Aorta (tissue), 5 donors: Measurements from ENCODE around the gene SCLY. TPM values are rescaled to one million over a fixed set of nuclear protein-coding genes. Genes with fewer than 3 reads are reported as not detected.

Experiments used
- ATAC-seq: fragments of 200-7000 bp; cut with Tn5 transposase; one replicate; pipeline ENCODE4 v1.9.1; 2022; ENCODE audit warnings: moderate library complexity; ENCODE audit not compliant: low FRiP score
- DNase-seq, 2 donors: peaks; one replicate each; pipeline ENCODE4 v3.0.0-alpha.2; 2020
- H3K27ac ChIP-seq, 2 donors: one replicate each; pipeline ENCODE4 v1.5.1; 2013; ENCODE audit warnings: low read length in 2 of 2, mild to moderate bottlenecking in 2 of 2, moderate library complexity in 2 of 2, control low read depth in 1 of 2, inconsistent platforms in 1 of 2, low read depth in 1 of 2
- H3K27me3 ChIP-seq, 2 donors: one replicate each; pipeline ENCODE4 v1.6.1; 2013; ENCODE audit warnings: control low read depth in 1 of 2, low read length in 1 of 2, mild to moderate bottlenecking in 1 of 2, moderate library complexity in 1 of 2; ENCODE audit not compliant: insufficient read depth in 2 of 2, control insufficient read depth in 1 of 2
- H3K36me3 ChIP-seq, 2 donors: one replicate each; pipeline ENCODE4 v1.6.1; 2013; ENCODE audit warnings: control low read depth in 1 of 2, low read length in 1 of 2, mild to moderate bottlenecking in 1 of 2; ENCODE audit not compliant: insufficient read depth in 2 of 2, control insufficient read depth in 1 of 2
- H3K4me1 ChIP-seq, 2 donors: one replicate each; pipeline ENCODE4 v1.6.1; 2013; ENCODE audit warnings: low read length in 2 of 2, control low read depth in 1 of 2, mild to moderate bottlenecking in 1 of 2, moderate library complexity in 1 of 2; ENCODE audit not compliant: insufficient read depth in 2 of 2, control insufficient read depth in 1 of 2
- H3K4me3 ChIP-seq, 2 donors: one replicate each; pipeline ENCODE4 v1.5.1; 2013; ENCODE audit warnings: low read length in 2 of 2, control low read depth in 1 of 2, mild to moderate bottlenecking in 1 of 2
- H3K9me3 ChIP-seq: one replicate; pipeline ENCODE4 v1.6.1; 2013; ENCODE audit warnings: mild to moderate bottlenecking, low read length; ENCODE audit not compliant: control insufficient read depth
- WGBS, 2 donors: extraction: QIAGEN DNeasy Blood & Tissue Kit; methylation state at CpG; one replicate each; pipeline ENCODE4 v1.1.7; 2013; 5-methylcytosine and 5-hydroxymethylcytosine counted together
- intact Hi-C, 2 donors: fragments of 100-400 bp; cut with DNase I; formaldehyde crosslinking; loops; one replicate each; pipeline versions ENCODE4 v1.14.2 to v1.15.0; 2022
- polyA plus RNA-seq, 2 donors: library from polyadenylated mRNA; stranded (reverse); fragments of 200-250 nt; gene quantifications; one replicate each; pipeline ENCODE4 v1.2.3, GENCODE V29; 2013
- total RNA-seq, 2 donors: library from RNA; stranded (reverse); fragmentation: NEBNext Ultra II Directional; extraction: Animal tissue kit (Norgen Biotek cat#: 25700); gene quantifications; one replicate each; pipeline ENCODE4 v1.2.1, GENCODE V29; 2021
- donor health status: healthy with polysubstance abuse.
- donor health status: Bipolar disorder and iron deficiency.
- donor health status: DM: no; HTN: no; CAD: no.
- donor health status: DM: no; HTN: no; CAD: no.
- donor health status: DM: yes; HTN: yes; CAD: no.

SCLY gene
- total and polyA plus RNA-seq, 4 donors, result 6.3 to 15.4 (median 12.6) TPM

DNA sequence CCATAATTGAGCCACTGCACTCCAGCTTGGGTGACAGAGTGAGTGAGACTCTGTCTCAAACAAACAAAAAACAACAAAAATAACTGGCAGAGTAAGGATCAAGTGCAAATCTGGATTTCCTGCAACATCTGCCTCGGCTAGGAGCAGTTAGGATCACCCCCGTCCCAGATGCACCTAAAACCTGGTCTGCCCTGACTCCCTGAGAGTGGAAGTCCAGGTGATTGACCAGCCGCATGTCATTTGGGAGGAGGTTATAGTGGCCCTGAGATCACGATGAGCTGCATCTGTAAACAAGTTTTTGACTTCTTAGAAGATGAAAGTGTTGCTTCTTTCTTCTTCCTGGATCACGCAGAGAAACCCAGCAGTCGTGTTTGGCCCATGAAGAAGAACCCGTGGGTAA, 34.3 kb downstream of the SCLY start:
- no peak for ATAC-seq
- Histone ChIP-seq H3K27me3 (no peaks in the 10 kb centered on the region), H3K36me3 (no peaks in the 10 kb centered on the region), H3K9me3 (no peaks in the 10 kb centered on the region), H3K4me1 (no peaks in the 10 kb centered on the region), H3K4me3 (no peak overlapping the region), H3K27ac (no peak overlapping the region)
- DNase-seq, result no peak
- intact Hi-C loops, result no loop called here
- WGBS, 2 donors, result 85 to 86% methylated on average over 7 of the region's 7 CpGs

- H3K4me1 ChIP-seq, result no peaks in the 10 kb centered on the region
- H3K9me3 ChIP-seq, result no peaks in the 10 kb centered on the region
- intact Hi-C loops, result no loop called here
- no peaks in the 10 kb centered on the region for H3K27me3 ChIP-seq
- H3K27ac ChIP-seq, result no peak overlapping the region
- H3K36me3 ChIP-seq, result no peaks in the 10 kb centered on the region
- ATAC-seq (no peak), DNase-seq (peak in 1 of 2 donors; percentile 44)
- no peak overlapping the region for H3K4me3 ChIP-seq
- WGBS, 2 donors, result 86 to 90% methylated on average over 22 of the region's 22 CpGs
These were observed 35.7 kb downstream of the SCLY start for GRCh38 chr2:238096311-238097011.

DNA sequence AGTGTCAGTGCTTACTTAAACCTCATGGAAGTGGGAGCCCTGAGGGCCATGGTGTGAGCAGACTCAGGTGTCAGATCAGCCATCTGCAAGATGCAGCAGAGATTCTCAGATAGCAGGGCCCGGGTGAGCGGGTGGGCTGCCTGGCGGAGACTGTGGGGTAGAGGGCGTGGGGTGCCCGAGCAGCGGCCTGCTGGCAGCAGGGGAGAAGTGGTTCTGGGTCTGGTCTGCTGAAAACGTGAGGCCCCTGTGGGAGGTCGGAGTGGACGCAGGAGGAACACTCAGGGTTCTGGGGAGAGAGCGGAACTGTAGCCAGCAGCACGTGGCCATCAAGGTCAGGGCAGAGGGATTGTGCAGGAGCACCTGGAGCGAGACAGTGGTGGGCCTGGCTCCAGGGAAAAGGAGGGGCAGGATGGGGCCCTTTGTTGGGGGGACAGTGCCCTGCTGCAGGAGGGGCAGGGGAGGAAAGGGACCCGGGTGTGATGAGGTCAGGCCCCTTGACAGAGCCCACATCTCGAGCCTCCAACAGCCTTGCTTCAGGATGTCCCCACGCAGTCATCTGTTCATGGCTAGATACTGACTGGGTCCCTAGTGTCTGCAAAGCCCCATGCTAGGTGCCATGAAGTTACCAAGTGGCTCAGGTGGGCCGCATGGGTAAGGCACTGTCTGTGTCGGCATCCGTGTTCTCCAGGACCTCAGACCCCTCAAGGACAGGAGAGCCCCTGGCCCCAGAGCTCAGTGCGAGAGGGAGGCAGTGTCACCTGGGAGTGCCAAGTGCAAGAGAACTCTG, 36.6 kb downstream of the SCLY start:
- ATAC-seq (no peak), DNase-seq (no peak)
- Histone ChIP-seq H3K36me3 (no peaks in the 10 kb centered on the region), H3K27ac (no peak overlapping the region), H3K9me3 (no peaks in the 10 kb centered on the region), H3K4me3 (no peak overlapping the region), H3K4me1 (no peaks in the 10 kb centered on the region), H3K27me3 (no peaks in the 10 kb centered on the region)
- WGBS, 2 donors, result 90 to 93% methylated on average over 19 of the region's 19 CpGs
- intact Hi-C loops, result no loop called here

DNA sequence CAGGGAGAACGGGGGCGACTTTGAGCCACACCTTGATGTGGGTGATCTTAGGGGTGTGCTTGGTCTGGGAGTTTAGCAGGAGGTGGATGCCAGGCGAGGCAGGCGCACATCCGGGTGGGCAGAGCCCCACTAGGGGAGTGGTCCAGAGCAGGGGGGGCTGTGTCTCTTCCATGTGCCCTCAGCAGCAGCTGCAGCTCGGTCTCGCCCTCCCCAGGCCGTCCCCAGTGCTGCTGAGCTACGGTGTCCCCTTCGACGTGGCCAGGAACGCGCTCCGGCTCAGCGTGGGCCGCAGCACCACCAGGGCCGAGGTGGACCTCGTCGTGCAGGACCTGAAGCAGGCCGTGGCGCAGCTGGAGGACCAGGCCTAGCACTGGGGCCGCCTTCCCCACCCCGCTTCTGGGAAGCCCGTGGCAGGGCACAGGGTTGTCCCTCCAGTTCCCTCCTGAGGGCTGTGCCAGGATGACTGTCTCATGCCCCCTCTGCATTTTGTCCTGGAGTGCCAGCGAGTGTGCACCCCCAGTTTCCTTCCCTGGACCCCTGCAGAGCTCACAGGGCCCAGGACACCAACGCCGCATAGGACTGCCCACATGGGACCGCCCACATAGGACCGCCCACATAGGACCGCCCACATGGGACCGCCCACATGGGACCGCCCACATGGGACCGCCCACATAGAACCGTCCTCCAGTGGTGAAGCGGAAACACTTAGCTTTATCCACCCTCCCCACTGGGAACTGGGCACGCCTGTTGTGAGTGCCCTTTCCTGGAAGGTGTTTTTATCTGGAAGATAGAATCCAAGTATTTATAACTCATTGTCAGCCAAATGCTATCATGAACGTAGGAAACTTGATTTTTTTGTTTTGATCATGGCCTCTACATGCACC, 37.4 kb downstream of the SCLY start:
- DNase-seq, result peak; percentile 61 to 85
- Histone ChIP-seq H3K27ac (no peak overlapping the region), H3K4me1 (no peaks in the 10 kb centered on the region), H3K27me3 (no peaks in the 10 kb centered on the region), H3K36me3 (no peaks in the 10 kb centered on the region), H3K4me3 (no peak overlapping the region), H3K9me3 (no peaks in the 10 kb centered on the region)
- WGBS, 2 donors, result 80% methylated on average over 34 to 37 of the region's 37 CpGs
- intact Hi-C loops, result no loop called here
- no peak for ATAC-seq

- peak in 1 of 2 donors; percentile 54 for DNase-seq
- no peak for ATAC-seq
- WGBS, 2 donors, result 89 to 90% methylated on average over 17 of the region's 17 CpGs
- Histone ChIP-seq H3K4me1 (no peaks in the 10 kb centered on the region), H3K4me3 (no peak overlapping the region), H3K9me3 (no peaks in the 10 kb centered on the region), H3K27ac (no peak overlapping the region), H3K27me3 (no peaks in the 10 kb centered on the region), H3K36me3 (no peaks in the 10 kb centered on the region)
- intact Hi-C loops, result no loop called here
These were observed 38.3 kb downstream of the SCLY start for GRCh38 chr2:238098901-238099713.

GRCh38 chr2:238099714-238100048, 38.9 kb downstream of the SCLY start:
- ATAC-seq (no peak), DNase-seq (peak in 1 of 2 donors; percentile 72)
- 88 to 90% methylated on average over 10 of the region's 10 CpGs for WGBS, 2 donors
- Histone ChIP-seq H3K27ac (no peak overlapping the region), H3K36me3 (no peaks in the 10 kb centered on the region), H3K4me1 (no peaks in the 10 kb centered on the region), H3K4me3 (no peak overlapping the region), H3K9me3 (no peaks in the 10 kb centered on the region), H3K27me3 (no peaks in the 10 kb centered on the region)
- intact Hi-C loops, result no loop called here

DNA sequence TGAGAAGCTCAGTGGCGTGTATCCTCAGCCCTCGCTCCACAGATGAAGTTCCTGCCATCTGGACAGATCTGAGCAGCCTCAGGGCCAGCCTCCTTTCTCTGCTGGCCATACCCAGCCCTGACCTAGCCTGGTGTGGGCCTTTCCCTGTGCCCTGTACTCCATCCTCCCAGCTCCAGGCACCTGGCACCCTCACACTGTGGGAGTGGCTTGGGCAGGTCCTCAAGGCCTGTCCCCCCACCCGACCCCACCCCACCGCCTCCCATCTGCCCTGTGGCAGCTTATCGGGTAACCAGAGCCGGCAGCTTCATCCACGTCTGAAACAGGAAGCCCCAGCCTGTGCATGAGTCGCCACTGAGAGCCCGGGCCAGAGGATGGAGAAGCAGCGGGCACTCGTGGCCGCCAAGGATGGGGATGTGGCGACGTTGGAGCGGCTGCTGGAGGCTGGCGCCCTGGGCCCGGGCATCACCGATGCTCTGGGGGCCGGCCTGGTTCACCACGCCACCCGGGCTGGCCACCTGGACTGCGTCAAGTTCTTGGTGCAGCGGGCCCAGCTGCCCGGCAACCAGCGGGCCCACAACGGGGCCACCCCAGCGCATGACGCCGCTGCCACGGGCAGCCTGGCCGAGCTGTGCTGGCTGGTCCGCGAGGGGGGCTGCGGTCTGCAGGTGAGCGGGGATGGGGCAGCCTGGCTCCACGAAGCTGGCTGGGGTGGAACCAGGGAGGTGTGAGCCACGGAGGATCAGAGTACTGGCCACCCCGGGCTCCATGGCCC, 39.4 kb downstream of the SCLY start, which contains the start of gene ESPNL:
TSS of gene ESPNL (plus strand) at position 292 of the 772 bp plus-strand sequence. CDS start at position 372, 80 bp downstream.
- Histone ChIP-seq H3K27ac (no peak within 1 kb of the TSS), H3K36me3 (no peaks in the 10 kb centered on the region), H3K27me3 (no peaks in the 10 kb centered on the region), H3K4me1 (no peaks in the 10 kb centered on the region), H3K4me3 (no peak within 1 kb of the TSS), H3K9me3 (no peaks in the 10 kb centered on the region)
- intact Hi-C loops, result no loop called here
- DNase-seq (peak in 1 of 2 donors; percentile 59), ATAC-seq (no peak)
- WGBS, 2 donors, result 86 to 88% methylated on average over 32 to 38 of the region's 38 CpGs
